H9 (cell line): ENCODE data around the gene CCBE1. TPM values are rescaled to one million over a fixed set of nuclear protein-coding genes. Genes with fewer than 3 reads are reported as not detected.

Source experiments
- DNase-seq: peaks from one replicate; pipeline ENCODE4 v3.0.0-alpha.2; 2017
- H2AFZ ChIP-seq: one replicate; pipeline ENCODE4 v1.6.1; 2013; ENCODE audit warnings: mild to moderate bottlenecking, low read length, control low read depth, moderate library complexity
- H2AK5ac ChIP-seq: 2 replicates; pipeline ENCODE4 v1.6.1; 2013; ENCODE audit warnings: low read length, control low read depth, mixed read lengths; ENCODE audit not compliant: insufficient read length
- H2BK120ac ChIP-seq: one replicate; pipeline ENCODE4 v1.6.1; 2013; ENCODE audit warnings: low read depth, mild to moderate bottlenecking, low read length, control low read depth, inconsistent platforms; ENCODE audit not compliant: poor library complexity, severe bottlenecking
- H2BK12ac ChIP-seq: 2 replicates; pipeline ENCODE4 v1.6.1; 2013; ENCODE audit warnings: low read length, control low read depth, mixed read lengths, low read depth; ENCODE audit not compliant: insufficient read length
- H2BK15ac ChIP-seq: 2 replicates; pipeline ENCODE4 v1.6.1; 2013; ENCODE audit warnings: low read depth, low read length, control low read depth
- H2BK20ac ChIP-seq: one replicate; pipeline ENCODE4 v1.6.1; 2013; ENCODE audit warnings: low read depth, mild to moderate bottlenecking, low read length, control low read depth, inconsistent platforms; ENCODE audit not compliant: poor library complexity, severe bottlenecking
- H2BK5ac ChIP-seq: 2 replicates; pipeline ENCODE4 v1.6.1; 2013; ENCODE audit warnings: low read length, control low read depth, mixed read lengths; ENCODE audit not compliant: insufficient read length
- H3K14ac ChIP-seq: 2 replicates; pipeline ENCODE4 v1.6.1; 2013; ENCODE audit warnings: low read length, control low read depth; ENCODE audit not compliant: insufficient read depth
- H3K18ac ChIP-seq: 2 replicates; pipeline ENCODE4 v1.6.1; 2013; ENCODE audit warnings: low read depth, mild to moderate bottlenecking, mixed read lengths, low read length, control low read depth; ENCODE audit not compliant: insufficient read length
- H3K23ac ChIP-seq: 2 replicates; pipeline ENCODE4 v1.6.1; 2013; ENCODE audit warnings: low read length, control low read depth, mixed read lengths, low read depth; ENCODE audit not compliant: insufficient read length
- H3K23me2 ChIP-seq: 2 replicates; pipeline ENCODE4 v1.6.1; 2013; ENCODE audit warnings: low read depth, mild to moderate bottlenecking, mixed read lengths, low read length, control low read depth; ENCODE audit not compliant: insufficient read length, poor library complexity, severe bottlenecking
- H3K27ac ChIP-seq: 2 replicates; pipeline ENCODE4 v1.5.1; 2013; ENCODE audit warnings: low read length, control low read depth, mixed read lengths, low read depth; ENCODE audit not compliant: insufficient read length
- H3K27me3 ChIP-seq: 2 replicates; pipeline ENCODE4 v1.6.1; 2013; ENCODE audit warnings: low read length, control low read depth, inconsistent platforms; ENCODE audit not compliant: insufficient read depth
- H3K4ac ChIP-seq: 2 replicates; pipeline ENCODE4 v1.6.1; 2013; ENCODE audit warnings: low read depth, mild to moderate bottlenecking, control low read depth, inconsistent platforms, low read length, moderate library complexity
- H3K4me1 ChIP-seq: 2 replicates; pipeline ENCODE4 v1.6.1; 2013; ENCODE audit warnings: low read length, control low read depth, inconsistent platforms; ENCODE audit not compliant: insufficient read depth
- H3K4me2 ChIP-seq: 2 replicates; pipeline ENCODE4 v1.6.1; 2013; ENCODE audit warnings: low read length, control low read depth, mixed read lengths; ENCODE audit not compliant: insufficient read length, insufficient read depth
- H3K56ac ChIP-seq: 2 replicates; pipeline ENCODE4 v1.6.1; 2013; ENCODE audit warnings: low read depth, mild to moderate bottlenecking, mixed read lengths, low read length, control low read depth; ENCODE audit not compliant: insufficient read length
- H3K79me1 ChIP-seq: 2 replicates; pipeline ENCODE4 v1.6.1; 2013; ENCODE audit warnings: low read depth, mild to moderate bottlenecking, moderate library complexity, low read length, control low read depth, inconsistent platforms; ENCODE audit not compliant: insufficient read depth, poor library complexity, severe bottlenecking
- H3K79me2 ChIP-seq: 2 replicates; pipeline ENCODE4 v1.6.1; 2013; ENCODE audit warnings: low read length, control low read depth, inconsistent platforms; ENCODE audit not compliant: insufficient read depth
- H3K9ac ChIP-seq: 2 replicates; pipeline ENCODE4 v1.6.1; 2013; ENCODE audit warnings: low read length, control low read depth, mixed read lengths; ENCODE audit not compliant: insufficient read length; ENCODE audit errors: extremely low read depth
- H3K9me3 ChIP-seq: one replicate; pipeline ENCODE4 v1.6.1; 2013; ENCODE audit warnings: low read depth, low read length, inconsistent platforms; ENCODE audit not compliant: control insufficient read depth
- H3T11ph ChIP-seq: one replicate; pipeline ENCODE4 v1.6.1; 2013; ENCODE audit warnings: mild to moderate bottlenecking, low read length, control low read depth, inconsistent platforms
- H4K20me1 ChIP-seq: one replicate; pipeline ENCODE4 v1.6.1; 2013; ENCODE audit not compliant: control insufficient read depth, insufficient read length, insufficient read depth
- H4K5ac ChIP-seq: 2 replicates; pipeline ENCODE4 v1.6.1; 2013; ENCODE audit warnings: low read depth, mild to moderate bottlenecking, mixed read lengths, low read length, control low read depth; ENCODE audit not compliant: insufficient read length
- H4K8ac ChIP-seq: replicated peaks from 2 replicates; pipeline ENCODE4 v1.6.1; 2013; ENCODE audit warnings: low read length, control low read depth, mixed read lengths, low read depth; ENCODE audit not compliant: insufficient read length
- H4K91ac ChIP-seq: 2 replicates; pipeline ENCODE4 v1.6.1; 2013; ENCODE audit warnings: low read depth, mild to moderate bottlenecking, moderate library complexity, mixed read lengths, low read length, control low read depth; ENCODE audit not compliant: insufficient read length
- H3K27ac Mint-ChIP-seq, 3 experiments: 2 replicates in 2 of 3; 3 replicates in 1 of 3; pipeline ENCODE4 v1.8.0; 2020 to 2021; ENCODE audit warnings: mixed read lengths in 3 of 3, mild to moderate bottlenecking in 1 of 3, moderate library complexity in 1 of 3
- H3K27me3 Mint-ChIP-seq: 2 replicates; pipeline ENCODE4 v1.8.0; 2021; ENCODE audit warnings: low read depth, mild to moderate bottlenecking, moderate library complexity, mixed read lengths
- H3K36me3 Mint-ChIP-seq, 3 experiments: 2 replicates in 2 of 3; 3 replicates in 1 of 3; pipeline ENCODE4 v1.8.0; 2020 to 2021; ENCODE audit warnings: low read depth in 3 of 3, mixed read lengths in 3 of 3; ENCODE audit not compliant: insufficient read depth in 1 of 3
- H3K4me1 Mint-ChIP-seq, 2 experiments: 2 replicates each; pipeline ENCODE4 v1.8.0; 2020; ENCODE audit warnings: mixed read lengths in 2 of 2
- H3K4me3 Mint-ChIP-seq, 2 experiments: 2 replicates in 1 of 2; 3 replicates in 1 of 2; pipeline ENCODE4 v1.8.0; 2020 to 2021; ENCODE audit warnings: mild to moderate bottlenecking in 2 of 2, mixed read lengths in 2 of 2, moderate library complexity in 1 of 2
- H3K9me3 Mint-ChIP-seq, 2 experiments: 2 replicates in 1 of 2; 3 replicates in 1 of 2; pipeline ENCODE4 v1.8.0; 2020; ENCODE audit warnings: mild to moderate bottlenecking in 2 of 2, mixed read lengths in 2 of 2, moderate library complexity in 1 of 2
- CTCF ChIP-seq: fragments of 200-600 bp; sonication (generic); conservative IDR thresholded peaks from 3 replicates; pipeline ENCODE4 v1.8.0; 2021; ENCODE audit warnings: antibody characterized with exemption, mild to moderate bottlenecking
- WGBS: extraction: QIAGEN DNeasy Blood & Tissue Kit; methylation state at CpG from one replicate; pipeline ENCODE4 v1.1.7; 2013; ENCODE audit warnings: missing lambda C conversion rate, low lambda C conversion rate, mixed read lengths; ENCODE audit not compliant: insufficient read length; ENCODE audit errors: extremely low coverage; 5-methylcytosine and 5-hydroxymethylcytosine counted together
- total RNA-seq: library from RNA; stranded (reverse); gene quantifications from 2 replicates; pipeline ENCODE4 v1.2.1, GENCODE V29; 2021

CCBE1 gene
- total RNA-seq, 1 experiment from 2014 or later = 0.39 TPM

- no peak for DNase-seq
- Histone ChIP-seq H3K79me2 (no peaks in the 10 kb centered on the region), H2BK15ac (no peak overlapping the region), H3K4ac (no peak overlapping the region), H3K23ac (no peak overlapping the region), H3T11ph (no peak overlapping the region), H3K18ac (no peak overlapping the region), H4K20me1 (no peaks in the 10 kb centered on the region), H3K27me3 (no peaks in the 10 kb centered on the region), H3K14ac (no peak overlapping the region), H3K23me2 (no peaks in the 10 kb centered on the region), H3K56ac (no peak overlapping the region), H3K79me1 (no peaks in the 10 kb centered on the region), H2BK20ac (no peak overlapping the region), H2AK5ac (no peak overlapping the region), H2AFZ (no peak overlapping the region), H3K9ac (no peak overlapping the region), H4K91ac (no peak overlapping the region), H3K4me1 (no peaks in the 10 kb centered on the region; the same call in 1 of the 2 replicates), H3K27ac (no peak overlapping the region), H2BK120ac (no peak overlapping the region), H2BK5ac (no peak overlapping the region), H3K4me2 (no peak overlapping the region), H3K9me3 (no peaks in the 10 kb centered on the region), H4K8ac (no peak overlapping the region), H2BK12ac (no peak overlapping the region), H4K5ac (no peak overlapping the region)
- H3K27me3 Mint-ChIP-seq = peaks cover 4% of the 10 kb centered on the region
- peaks cover 2 to 4% of the 10 kb centered on the region in 2 experiments; a peak in 1 of 5 replicates for H3K9me3 Mint-ChIP-seq
- peaks cover 20 to 23% of the 10 kb centered on the region in 2 experiments for H3K4me1 Mint-ChIP-seq
- no peaks in the 10 kb centered on the region for H3K36me3 Mint-ChIP-seq
- no peak overlapping the region for H3K27ac Mint-ChIP-seq
- WGBS = no CpG with 5 or more reads among the region's 8 CpGs
- no peak overlapping the region for H3K4me3 Mint-ChIP-seq
- no peak for TF ChIP-seq CTCF
Observed at GRCh38 chr18:59708988-59709387, 11.8 kb upstream of the CCBE1 start.
